Astrocyte (in vitro differentiated cells and primary cell): ENCODE measurements around the gene TMEM198. TPM values are rescaled to one million over a fixed set of nuclear protein-coding genes. Genes with fewer than 3 reads are reported as not detected.

Experiments used
- DNase-seq: peaks from one replicate; pipeline ENCODE4 v3.0.0-alpha.2; 2010; ENCODE audit warnings: low read depth
- FAIRE-seq: peaks from 2 replicates; lab custom pipeline; 2011; peaks lifted over from hg19 to GRCh38; lab: Jason Lieb, UNC
- H2AFZ ChIP-seq: 2 replicates; pipeline ENCODE4 v1.6.0; 2012; ENCODE audit warnings: low read depth, low read length, inconsistent platforms
- H3K27ac ChIP-seq: 2 replicates; pipeline ENCODE4 v1.5.1; 2011; ENCODE audit warnings: low read depth, low read length, inconsistent platforms
- H3K27me3 ChIP-seq: 2 replicates; pipeline ENCODE4 v1.6.0; 2011; ENCODE audit warnings: low read length, inconsistent platforms; ENCODE audit not compliant: insufficient read depth
- H3K36me3 ChIP-seq: 2 replicates; pipeline ENCODE4 v1.5.1; 2011; ENCODE audit warnings: low read length, inconsistent platforms; ENCODE audit not compliant: insufficient read depth
- H3K4me1 ChIP-seq: 2 replicates; pipeline ENCODE4 v1.5.1; 2011; ENCODE audit warnings: low read length, inconsistent platforms; ENCODE audit not compliant: insufficient read depth
- H3K4me2 ChIP-seq: 2 replicates; pipeline ENCODE4 v1.6.0; 2012; ENCODE audit warnings: low read length, inconsistent platforms
- H3K4me3 ChIP-seq: 2 replicates; pipeline ENCODE4 v1.5.1; 2011; ENCODE audit warnings: low read depth, mild to moderate bottlenecking, low read length, inconsistent platforms; ENCODE audit not compliant: insufficient read depth
- H3K79me2 ChIP-seq: 2 replicates; pipeline ENCODE4 v1.6.0; 2012; ENCODE audit warnings: mild to moderate bottlenecking, low read length, inconsistent platforms; ENCODE audit not compliant: insufficient read depth
- H3K9ac ChIP-seq: 2 replicates; pipeline ENCODE4 v1.6.0; 2012; ENCODE audit warnings: mild to moderate bottlenecking, low read length, inconsistent platforms
- H3K9me3 ChIP-seq: 2 replicates; pipeline ENCODE4 v1.5.1; 2012; ENCODE audit warnings: low read depth, mild to moderate bottlenecking, low read length, inconsistent platforms; ENCODE audit not compliant: insufficient read depth
- H4K20me1 ChIP-seq: 2 replicates; pipeline ENCODE4 v1.6.0; 2012; ENCODE audit warnings: low read length, inconsistent platforms; ENCODE audit not compliant: insufficient read depth
- H3K27ac Mint-ChIP-seq: one replicate; pipeline ENCODE4 v1.8.0; 2021; ENCODE audit warnings: mild to moderate bottlenecking, mixed read lengths; ENCODE audit not compliant: unreplicated experiment
- H3K27me3 Mint-ChIP-seq: one replicate; pipeline ENCODE4 v1.8.0; 2021; ENCODE audit warnings: low read depth, mixed read lengths; ENCODE audit not compliant: unreplicated experiment
- H3K36me3 Mint-ChIP-seq: one replicate; pipeline ENCODE4 v1.8.0; 2021; ENCODE audit warnings: low read depth, mixed read lengths; ENCODE audit not compliant: unreplicated experiment
- H3K4me1 Mint-ChIP-seq: one replicate; pipeline ENCODE4 v1.8.0; 2021; ENCODE audit warnings: low read depth, mixed read lengths; ENCODE audit not compliant: unreplicated experiment
- H3K4me3 Mint-ChIP-seq: one replicate; pipeline ENCODE4 v1.8.0; 2021; ENCODE audit warnings: mild to moderate bottlenecking, moderate library complexity, mixed read lengths; ENCODE audit not compliant: unreplicated experiment
- H3K9me3 Mint-ChIP-seq: one replicate; pipeline ENCODE4 v1.8.0; 2021; ENCODE audit warnings: mild to moderate bottlenecking, mixed read lengths; ENCODE audit not compliant: unreplicated experiment
- EZH2 ChIP-seq: IDR thresholded peaks from 2 replicates; pipeline ENCODE4 v1.6.1; 2012; ENCODE audit warnings: mild to moderate bottlenecking, low read length, inconsistent platforms; ENCODE audit not compliant: insufficient read depth
- total RNA-seq: library from RNA; stranded (reverse); gene quantifications from 2 replicates; pipeline ENCODE4 v1.2.1, GENCODE V29; 2021
- TF ChIP-seq, protein P1 (sequence below): IDR thresholded peaks from 2 replicates; pipeline ENCODE4 v1.5.1; 2011; ENCODE audit warnings: low read depth, mild to moderate bottlenecking, inconsistent platforms, low read length, moderate library complexity; ENCODE audit not compliant: insufficient read depth

TMEM198 gene
- total RNA-seq, 1 donor from 2014 or later: 3.8 TPM

DNA sequence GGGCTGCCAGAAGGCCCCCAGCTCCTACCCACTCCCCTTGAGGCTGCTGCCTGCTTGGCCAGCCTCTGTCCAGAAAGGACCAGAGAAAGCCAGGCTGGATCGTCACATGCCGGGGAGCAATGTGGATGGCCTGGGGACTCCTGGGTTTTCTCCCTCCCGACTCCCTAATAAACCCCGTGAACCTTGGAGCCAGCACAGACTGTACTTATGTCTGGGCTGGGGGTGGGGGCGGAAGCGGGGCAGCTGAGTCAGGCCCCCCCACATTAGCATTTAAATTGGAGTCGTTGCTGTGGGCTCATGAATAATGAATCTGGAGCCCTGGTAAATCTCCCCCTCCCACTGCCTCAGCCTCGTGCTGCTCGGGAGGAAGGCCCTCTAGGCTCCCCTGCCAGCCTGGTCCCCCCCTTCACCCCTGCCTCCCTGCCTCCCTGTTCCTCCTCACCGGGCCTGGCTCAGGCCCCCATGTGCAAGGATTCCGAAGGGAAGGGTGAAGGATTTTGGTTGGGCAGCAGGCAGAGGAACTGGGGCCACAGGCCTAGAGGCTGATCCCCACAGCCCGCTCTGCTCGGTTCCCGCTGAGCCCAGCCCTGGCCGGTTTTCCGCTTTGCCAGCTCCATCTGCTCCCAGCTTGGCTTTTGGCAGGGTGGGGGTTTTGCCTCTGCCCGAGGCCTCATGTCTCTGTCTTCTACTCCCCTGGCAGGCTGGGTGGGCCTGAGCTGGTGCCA lies 36.9 kb upstream of the TMEM198 start:
- Mint-ChIP-seq H3K27me3 (peaks cover 2% of the 10 kb centered on the region), H3K36me3 (peaks cover 14% of the 10 kb centered on the region), H3K9me3 (no peaks in the 10 kb centered on the region), H3K4me1 (peaks cover 13% of the 10 kb centered on the region), H3K4me3 (no peak overlapping the region), H3K27ac (peak overlapping the region; percentile 86)
- no peak overlapping the region for H3K4me3 ChIP-seq
- no peaks in the 10 kb centered on the region for H3K9me3 ChIP-seq
- peaks cover 4% of the 10 kb centered on the region for H3K27me3 ChIP-seq
- no peak for FAIRE-seq
- no peaks in the 10 kb centered on the region for H3K79me2 ChIP-seq
- TF ChIP-seq EZH2: no peak
- TF ChIP-seq, protein P1, sequence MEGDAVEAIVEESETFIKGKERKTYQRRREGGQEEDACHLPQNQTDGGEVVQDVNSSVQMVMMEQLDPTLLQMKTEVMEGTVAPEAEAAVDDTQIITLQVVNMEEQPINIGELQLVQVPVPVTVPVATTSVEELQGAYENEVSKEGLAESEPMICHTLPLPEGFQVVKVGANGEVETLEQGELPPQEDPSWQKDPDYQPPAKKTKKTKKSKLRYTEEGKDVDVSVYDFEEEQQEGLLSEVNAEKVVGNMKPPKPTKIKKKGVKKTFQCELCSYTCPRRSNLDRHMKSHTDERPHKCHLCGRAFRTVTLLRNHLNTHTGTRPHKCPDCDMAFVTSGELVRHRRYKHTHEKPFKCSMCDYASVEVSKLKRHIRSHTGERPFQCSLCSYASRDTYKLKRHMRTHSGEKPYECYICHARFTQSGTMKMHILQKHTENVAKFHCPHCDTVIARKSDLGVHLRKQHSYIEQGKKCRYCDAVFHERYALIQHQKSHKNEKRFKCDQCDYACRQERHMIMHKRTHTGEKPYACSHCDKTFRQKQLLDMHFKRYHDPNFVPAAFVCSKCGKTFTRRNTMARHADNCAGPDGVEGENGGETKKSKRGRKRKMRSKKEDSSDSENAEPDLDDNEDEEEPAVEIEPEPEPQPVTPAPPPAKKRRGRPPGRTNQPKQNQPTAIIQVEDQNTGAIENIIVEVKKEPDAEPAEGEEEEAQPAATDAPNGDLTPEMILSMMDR: no peak
- peaks cover 7% of the 10 kb centered on the region for H3K36me3 ChIP-seq
- DNase-seq: no peak
- H4K20me1 ChIP-seq: peaks cover 8% of the 10 kb centered on the region
- peaks cover 20% of the 10 kb centered on the region for H3K4me1 ChIP-seq
- H3K4me2 ChIP-seq: no peak overlapping the region
- no peak overlapping the region for H2AFZ ChIP-seq
- peak overlapping the region; percentile 1 for H3K9ac ChIP-seq
- no peak overlapping the region for H3K27ac ChIP-seq

DNA sequence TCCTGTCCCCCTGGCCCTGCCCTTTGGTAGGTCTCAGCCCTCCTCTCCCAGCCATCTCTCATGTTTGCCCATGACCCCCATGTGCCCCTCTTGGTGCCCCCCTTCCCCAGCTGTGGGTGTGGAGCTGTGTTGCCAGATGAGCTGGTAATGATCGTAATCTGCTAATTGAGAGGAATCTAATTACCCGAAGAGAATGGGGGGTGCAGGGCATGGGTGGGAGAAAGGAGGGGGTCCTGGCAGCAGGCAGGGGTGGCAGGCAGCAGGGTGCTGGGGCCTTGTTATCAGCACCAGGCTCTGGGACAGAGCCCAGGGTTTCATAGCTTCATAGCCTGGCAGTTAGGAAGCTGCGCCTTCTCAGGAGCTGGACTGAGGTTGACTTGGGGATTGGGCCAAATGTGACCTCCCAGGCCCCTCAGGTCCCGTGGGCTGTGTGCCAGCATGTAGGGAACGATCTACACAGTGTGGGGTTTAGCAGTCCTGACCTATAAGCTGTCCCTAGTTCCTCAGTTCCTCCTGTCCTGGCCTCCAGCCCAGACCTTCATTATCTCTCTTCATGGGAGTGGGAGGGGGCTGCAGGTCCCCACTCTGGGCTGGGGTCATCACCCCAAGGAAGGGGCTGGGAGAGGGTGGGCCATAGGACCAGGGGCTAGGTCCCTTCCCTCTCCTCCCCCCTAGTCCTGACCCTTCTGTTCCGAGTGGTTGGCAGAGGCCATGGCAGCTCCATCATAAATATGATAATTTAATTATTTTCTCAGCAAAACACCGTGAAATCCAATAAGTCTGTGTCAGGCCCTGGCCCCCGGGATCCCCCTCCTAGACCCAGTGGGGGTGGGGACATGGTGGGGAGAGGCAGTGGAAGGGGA lies 36.0 kb upstream of the TMEM198 start:
- TF ChIP-seq EZH2: no peak
- TF ChIP-seq, protein P1: no peak
- Histone ChIP-seq H3K36me3 (peaks cover 7% of the 10 kb centered on the region), H3K27ac (no peak overlapping the region), H2AFZ (no peak overlapping the region), H3K79me2 (no peaks in the 10 kb centered on the region), H3K4me3 (no peak overlapping the region), H3K4me1 (peaks cover 20% of the 10 kb centered on the region), H3K27me3 (peaks cover 12% of the 10 kb centered on the region), H4K20me1 (peaks cover 8% of the 10 kb centered on the region), H3K9ac (no peak overlapping the region), H3K4me2 (no peak overlapping the region), H3K9me3 (no peaks in the 10 kb centered on the region)
- no peak for DNase-seq
- H3K36me3 Mint-ChIP-seq: peaks cover 12% of the 10 kb centered on the region
- no peak for FAIRE-seq
- H3K27ac Mint-ChIP-seq: peak overlapping the region; percentile 86
- no peak overlapping the region for H3K4me3 Mint-ChIP-seq
- H3K27me3 Mint-ChIP-seq: peaks cover 6% of the 10 kb centered on the region
- peaks cover 10% of the 10 kb centered on the region for H3K4me1 Mint-ChIP-seq
- H3K9me3 Mint-ChIP-seq: no peaks in the 10 kb centered on the region
